Heart right ventricle (tissue), 16 donors: ENCODE data around the gene MALAT1. TPM values are rescaled to one million over a fixed set of nuclear protein-coding genes. Genes with fewer than 3 reads are reported as not detected.

ENCODE experiments used
- ATAC-seq, 8 donors: fragments of 200-7000 bp; cut with Tn5 transposase; one replicate each; pipeline ENCODE4 v1.9.1; 2020; ENCODE audit warnings: mild to moderate bottlenecking in 8 of 8, moderate library complexity in 8 of 8, moderate number of reproducible peaks in 1 of 8
- DNase-seq, 2 donors: peaks; one replicate each; pipeline ENCODE4 v3.0.0-alpha.2; 2020
- H3K27ac ChIP-seq, 10 donors: fragments of 200-600 bp; sonication (generic) in 2 of 10; one replicate each; pipeline versions ENCODE4 v1.5.0 to v1.8.0; 2020 to 2022; ENCODE audit warnings: mild to moderate bottlenecking in 3 of 10
- H3K27me3 ChIP-seq, 7 donors: fragments of 200-600 bp; one replicate each; pipeline ENCODE4 v1.8.0; 2021 to 2022; ENCODE audit warnings: mild to moderate bottlenecking in 2 of 7
- H3K36me3 ChIP-seq, 9 donors: fragments of 200-600 bp; sonication (generic) in 1 of 9; one replicate each; pipeline versions ENCODE4 v1.5.0 to v1.8.0; 2020 to 2022; ENCODE audit warnings: mild to moderate bottlenecking in 2 of 9
- H3K4me1 ChIP-seq, 9 donors: fragments of 200-600 bp; sonication (generic) in 1 of 9; one replicate each; pipeline versions ENCODE4 v1.5.0 to v1.8.0; 2020 to 2022; ENCODE audit warnings: mild to moderate bottlenecking in 4 of 9
- H3K4me3 ChIP-seq, 10 donors: fragments of 200-600 bp; sonication (generic) in 2 of 10; one replicate each; pipeline versions ENCODE4 v1.5.0 to v1.8.0; 2020 to 2022; ENCODE audit warnings: mild to moderate bottlenecking in 7 of 10, moderate library complexity in 2 of 10
- H3K9me3 ChIP-seq, 11 donors: fragments of 200-600 bp in 10 of 11; sonication (generic) in 2 of 11; one replicate each; pipeline versions ENCODE4 v1.5.0 to v1.8.0; 2013 to 2022; ENCODE audit warnings: mild to moderate bottlenecking in 2 of 11, control low read depth in 1 of 11, moderate library complexity in 1 of 11
- CTCF ChIP-seq, 9 donors: fragments of 200-600 bp; sonication (generic) in 2 of 9; IDR thresholded peaks; one replicate each; pipeline versions ENCODE4 v1.5.0 to v1.8.0; 2021 to 2022; ENCODE audit warnings: antibody characterized with exemption in 9 of 9, mild to moderate bottlenecking in 5 of 9, moderate library complexity in 1 of 9
- WGBS, 2 donors: extraction: QIAGEN DNeasy Blood & Tissue Kit; methylation state at CpG; one replicate each; pipeline ENCODE4 v1.1.7; 2013; ENCODE audit warnings: inconsistent platforms in 1 of 2; 5-methylcytosine and 5-hydroxymethylcytosine counted together
- intact Hi-C, 10 donors: fragments of 100-400 bp; cut with DNase I; formaldehyde crosslinking; loops; one replicate each; pipeline versions ENCODE4 v1.11.1 to v1.14.2; 2022
- polyA plus RNA-seq, 2 donors: library from polyadenylated mRNA; stranded (reverse); fragments of 200-250 nt; gene quantifications; one replicate each; pipeline ENCODE4 v1.2.3, GENCODE V29; 2013
- total RNA-seq, 10 donors: library from RNA; stranded (reverse); fragmentation: NEBNext Ultra II Directional in 3 of 10; extraction: Animal tissue kit (Norgen Biotek cat#: 25700) in 3 of 10; gene quantifications; one replicate each; pipeline versions ENCODE4 v1.2.1 to v1.2.4, GENCODE V29; 2021 to 2023
- donor health status: Arrhythmogenic right ventricular cardiomyopathy.
- donor health status: ischemic (EF 13 %, LVEDD 7.1; RV severe dilation, severe dysfunction).
- donor health status: healthy with polysubstance abuse.
- donor health status: DM: no; HTN: yes; CAD: no.
- donor health status: DM: no; HTN: no; CAD: no.
- donor health status: ischemic (EF 25% LVEDD 6.9; RV normal size, moderate dysfunction).
- donor health status: ischemic (EF 25% LVEDD 5.7; RV mildly dilated, moderate dysfunction).
- donor health status: healthy.
- donor health status: DM: yes; HTN: yes; CAD: no.
- donor health status: Ischemic cardiomyopathy.
- donor health status: ischemic (EF 35%, LVEDD 5.7; RV mildly dilated, moderate dysfunction).
- donor health status: nonischemic (EF 11% LVEDD 7.7; RV severe dilation, severe dysfunction).
- donor health status: DM: yes; HTN: yes; CAD: no.
- donor health status: PGD.
- donor health status: ischemic (EF 29% LVEDD 5.4; RV normal size, mild dysfunction).
- donor health status: nonischemic (EF 23%, LVEDD 6.1; RV moderate dilation, normal function).

MALAT1 gene
- total and polyA plus RNA-seq, 12 donors = 205 to 8,462 (median 5,956) TPM

GRCh38 chr11:65473278-65473860 lies 25.5 kb upstream of the MALAT1 start:
- 84 to 87% methylated on average over 7 of the region's 7 CpGs for WGBS, 2 donors
- intact Hi-C loops = loop anchor here in 4 of 10 donors (5.0 to 10.0 kb wide), 4 partner anchors 34 to 59 kb away; no protein-coding TSS in a partner anchor
- Histone ChIP-seq H3K9me3 (no peaks in the 10 kb centered on the region), H3K36me3 (no peaks in the 10 kb centered on the region), H3K4me1 (peaks cover 19 to 63% (median 52%) of the 10 kb centered on the region in 9 donors), H3K4me3 (no peak overlapping the region), H3K27me3 (no peaks in the 10 kb centered on the region), H3K27ac (peak overlapping the region; percentile 86 to 100 (median 98))
- no peak for TF ChIP-seq CTCF (IDR thresholded peaks at IDR 0.05)
- no peak for DNase-seq
- ATAC-seq = no peak

DNA sequence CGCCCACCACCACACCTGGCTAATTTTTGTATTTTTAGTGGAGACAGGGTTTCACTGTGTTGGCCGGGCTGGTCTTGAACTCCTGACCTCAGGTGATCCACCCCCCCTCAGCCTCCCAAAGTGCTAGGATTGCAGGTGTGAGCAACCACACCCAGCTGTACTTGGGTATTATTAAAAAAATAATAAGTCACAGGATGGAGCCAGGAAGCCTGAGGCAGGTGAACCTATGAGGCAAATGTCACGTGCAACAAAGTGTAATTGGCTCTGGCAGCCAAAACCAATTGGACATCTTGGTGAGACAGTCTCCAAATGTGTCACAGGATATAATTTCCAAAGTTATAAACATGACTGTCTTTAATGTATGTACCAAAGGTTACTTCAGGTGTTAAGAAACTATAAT lies 24.0 kb upstream of the MALAT1 start:
- Histone ChIP-seq H3K27ac (peak overlapping the region in 5 of 10 donors; percentile 37 to 100 (median 98)), H3K4me3 (no peak overlapping the region), H3K36me3 (no peaks in the 10 kb centered on the region), H3K9me3 (no peaks in the 10 kb centered on the region), H3K4me1 (peaks cover 25 to 69% (median 60%) of the 10 kb centered on the region in 9 donors), H3K27me3 (no peaks in the 10 kb centered on the region)
- no peak for TF ChIP-seq CTCF (IDR thresholded peaks at IDR 0.05)
- intact Hi-C loops = loop anchor here in 5 of 10 donors (2.0 to 10.0 kb wide), 5 partner anchors 20 to 60 kb away; no protein-coding TSS in a partner anchor
- WGBS, 2 donors = 92 to 98% methylated on average over 3 of the region's 3 CpGs
- ATAC-seq (no peak), DNase-seq (no peak)

GRCh38 chr11:65476632-65477148 lies 22.2 kb upstream of the MALAT1 start:
- ATAC-seq = no peak
- no peaks in the 10 kb centered on the region for H3K36me3 ChIP-seq
- TF ChIP-seq CTCF (IDR thresholded peaks at IDR 0.05) = no peak
- no peak for DNase-seq
- H3K27me3 ChIP-seq = no peaks in the 10 kb centered on the region
- peak overlapping the region; percentile 95 to 100 (median 100) for H3K27ac ChIP-seq
- intact Hi-C loops = loop anchor here in 5 of 10 donors (1.0 to 10.0 kb wide), 6 partner anchors 11 to 62 kb away; partner anchors contain the start of gene MALAT1 (in 1 of the 5)
- 20 to 21% methylated on average over 10 of the region's 10 CpGs for WGBS, 2 donors
- peak overlapping the region; percentile 54 to 92 (median 73) for H3K4me3 ChIP-seq
- peaks cover 18 to 71% (median 63%) of the 10 kb centered on the region in 9 donors for H3K4me1 ChIP-seq
- no peaks in the 10 kb centered on the region for H3K9me3 ChIP-seq

- Histone ChIP-seq H3K9me3 (no peaks in the 10 kb centered on the region), H3K36me3 (no peaks in the 10 kb centered on the region), H3K4me3 (peak overlapping the region; percentile 54 to 92 (median 73)), H3K27ac (peak overlapping the region; percentile 95 to 100 (median 100)), H3K27me3 (no peaks in the 10 kb centered on the region), H3K4me1 (peaks cover 16 to 72% (median 61%) of the 10 kb centered on the region in 9 donors)
- DNase-seq (peak; percentile 97), ATAC-seq (peak; percentile 86 to 92 (median 92))
- intact Hi-C loops = loop anchor here in 5 of 10 donors (1.0 to 10.0 kb wide), 6 partner anchors 10 to 63 kb away; partner anchors contain the start of gene MALAT1 (in 1 of the 5)
- 0% methylated on average over 59 to 60 of the region's 60 CpGs for WGBS, 2 donors
- TF ChIP-seq CTCF (IDR thresholded peaks at IDR 0.05) = no peak
These were observed 21.5 kb upstream of the MALAT1 start for GRCh38 chr11:65477149-65477965.
